ENCODE results near the gene ZNF629.

GRCh38 chr16:30764086-30764485, 22.9 kb downstream of the ZNF629 start:
- TF ChIP-seq CTCF (conservative IDR thresholded peaks at IDR 0.05; ENCODE audit: low read depth, low read length) (no peak), POLR2A (IDR thresholded peaks at IDR 0.05; ENCODE audit: low read depth, low read length) (no peak), USF2 (IDR thresholded peaks at IDR 0.05; ENCODE audit: low read depth, low read length) (no peak), MAZ (IDR thresholded peaks at IDR 0.05; ENCODE audit: borderline replicate concordance, low read depth, low read length) (no peak), CEBPB (IDR thresholded peaks at IDR 0.05; ENCODE audit: low read depth, low read length) (no peak), SMC3 (IDR thresholded peaks at IDR 0.05; ENCODE audit: low read depth, low read length) (no peak), RAD21 (IDR thresholded peaks at IDR 0.05; ENCODE audit: low read length) (no peak), RFX5 (IDR thresholded peaks at IDR 0.05; ENCODE audit: low read depth, low read length) (no peak)

All from IMR-90 (cell line).